Heart left ventricle (tissue), 16 donors: Measurements from ENCODE around the gene RHBDF2. TPM values are rescaled to one million over a fixed set of nuclear protein-coding genes. Genes with fewer than 3 reads are reported as not detected.

Source experiments
- ATAC-seq, 4 donors: fragments of 200-7000 bp; cut with Tn5 transposase; one replicate each; pipeline ENCODE4 v1.9.1; 2020 to 2022; ENCODE audit warnings: moderate library complexity in 4 of 4, mild to moderate bottlenecking in 3 of 4, moderate number of reproducible peaks in 1 of 4
- DNase-seq, 5 donors: peaks; one replicate each; pipeline ENCODE4 v3.0.0-alpha.2; 2020
- H3K27ac ChIP-seq, 12 donors: fragments of 200-600 bp; sonication (generic) in 4 of 12; one replicate each; pipeline versions ENCODE4 v1.5.0 to v1.8.0; 2016 to 2022; ENCODE audit warnings: mild to moderate bottlenecking in 2 of 12
- H3K27me3 ChIP-seq, 9 donors: fragments of 200-600 bp; sonication (generic) in 2 of 9; one replicate each; pipeline versions ENCODE4 v1.5.1 to v1.8.0; 2016 to 2022; ENCODE audit warnings: mild to moderate bottlenecking in 3 of 9
- H3K36me3 ChIP-seq, 9 donors: fragments of 200-600 bp; sonication (generic) in 2 of 9; one replicate each; pipeline versions ENCODE4 v1.5.0 to v1.8.0; 2018 to 2022; ENCODE audit warnings: mild to moderate bottlenecking in 2 of 9
- H3K4me1 ChIP-seq, 12 donors: fragments of 200-600 bp; sonication (generic) in 4 of 12; one replicate each; pipeline versions ENCODE4 v1.5.0 to v1.8.0; 2016 to 2022; ENCODE audit warnings: mild to moderate bottlenecking in 3 of 12
- H3K4me3 ChIP-seq, 12 donors: fragments of 200-600 bp; sonication (generic) in 4 of 12; one replicate each; pipeline versions ENCODE4 v1.5.0 to v1.8.0; 2017 to 2022; ENCODE audit warnings: mild to moderate bottlenecking in 9 of 12, moderate library complexity in 4 of 12
- H3K9me3 ChIP-seq, 12 donors: fragments of 200-600 bp; sonication (generic) in 4 of 12; one replicate each; pipeline versions ENCODE4 v1.5.0 to v1.8.0; 2016 to 2022; ENCODE audit warnings: mild to moderate bottlenecking in 1 of 12
- POLR2A ChIP-seq, 2 donors: fragments of 450-650 bp; IDR thresholded peaks; one replicate each; pipeline ENCODE4 v1.6.1; 2017; ENCODE audit warnings: antibody characterized with exemption in 2 of 2, mild to moderate bottlenecking in 2 of 2, moderate library complexity in 2 of 2
- WGBS, 4 donors: extraction: QIAGEN DNeasy Blood & Tissue Kit in 2 of 4; methylation state at CpG; one replicate each; pipeline versions ENCODE4 v1.1.5 to v1.1.7; 2013 to 2018; 5-methylcytosine and 5-hydroxymethylcytosine counted together
- intact Hi-C, 10 donors: fragments of 100-400 bp; cut with DNase I; formaldehyde crosslinking; loops; one replicate each; pipeline versions ENCODE4 v1.11.1 to v1.14.2; 2022
- polyA plus RNA-seq, 2 donors: library from polyadenylated mRNA; stranded (reverse); fragments of 200-250 nt; gene quantifications; one replicate each; pipeline ENCODE4 v1.2.3, GENCODE V29; 2013
- total RNA-seq, 9 donors: library from RNA; depleted of rRNA in 2 of 9; stranded (reverse); fragments of >200 nt in 2 of 9; fragmentation: NEBNext Ultra II Directional in 3 of 9; extraction: Animal tissue kit (Norgen Biotek cat#: 25700) in 3 of 9; gene quantifications; one replicate each; pipeline versions ENCODE4 v1.1.0 to v1.2.4, GENCODE V29; 2016 to 2023
- TF ChIP-seq, protein P1 (sequence below), 12 donors: fragments of 200-600 bp; sonication (generic) in 4 of 12; IDR thresholded peaks; one replicate each; pipeline versions ENCODE4 v1.5.0 to v1.8.0; 2018 to 2022; ENCODE audit warnings: antibody characterized with exemption in 12 of 12, mild to moderate bottlenecking in 5 of 12
- donor health status: ischemic (EF 13 %, LVEDD 7.1; RV severe dilation, severe dysfunction).
- donor health status: healthy with polysubstance abuse.
- donor health status: DM: no; HTN: yes; CAD: no.
- donor health status: DM: no; HTN: no; CAD: no.
- donor health status: ischemic (EF 25% LVEDD 6.9; RV normal size, moderate dysfunction).
- donor health status: ischemic (EF 25% LVEDD 5.7; RV mildly dilated, moderate dysfunction).
- donor health status: healthy.
- donor health status: DM: yes; HTN: yes; CAD: no.
- donor health status: ischemic (EF 35%, LVEDD 5.7; RV mildly dilated, moderate dysfunction).
- donor health status: nonischemic (EF 11% LVEDD 7.7; RV severe dilation, severe dysfunction).
- donor health status: DM: yes; HTN: yes; CAD: no.
- donor health status: PGD.
- donor health status: ischemic (EF 29% LVEDD 5.4; RV normal size, mild dysfunction).
- donor health status: nonischemic (EF 23%, LVEDD 6.1; RV moderate dilation, normal function).

RHBDF2 gene
- total and polyA plus RNA-seq, 11 donors: 6.3 to 49.4 (median 14.1) TPM

DNA sequence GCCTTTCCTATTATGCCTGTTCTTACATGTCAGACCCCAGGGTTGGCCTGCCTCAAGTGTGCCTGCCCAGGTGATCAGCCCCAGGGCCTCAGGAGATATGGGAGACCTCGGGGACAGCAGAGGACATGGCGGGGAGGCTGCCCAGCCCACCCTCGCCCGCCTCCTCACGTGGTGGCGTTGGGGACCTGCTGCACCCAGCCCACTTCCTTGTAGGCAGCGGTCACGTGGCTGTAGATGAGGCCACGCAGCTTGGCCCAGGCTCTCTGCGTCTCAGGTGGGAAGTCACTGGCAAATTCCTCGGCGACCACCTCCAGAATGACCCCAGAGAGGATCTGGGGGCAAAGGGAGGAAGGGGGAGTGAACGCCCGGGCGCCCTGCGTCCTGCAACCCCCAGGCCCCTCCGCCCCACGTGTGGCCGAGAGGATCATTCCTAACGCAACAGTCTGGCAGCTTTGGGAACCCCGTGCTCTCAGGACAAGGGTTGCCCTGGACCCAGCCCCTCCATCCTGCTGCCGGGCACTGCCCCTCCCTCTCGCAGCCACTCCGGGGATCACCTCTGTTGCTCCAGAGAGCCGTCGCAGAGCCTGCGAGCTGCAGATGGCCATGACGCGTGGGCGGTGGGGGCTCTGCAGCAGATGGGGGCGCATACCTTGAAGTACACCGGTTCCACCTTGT is 29.7 kb upstream of the RHBDF2 start:
- Histone ChIP-seq H3K4me1 (peaks cover 13 to 77% (median 49%) of the 10 kb centered on the region in 12 donors), H3K9me3 (no peaks in the 10 kb centered on the region), H3K36me3 (peaks cover 0 to 10% (median 0%) of the 10 kb centered on the region in 9 donors), H3K4me3 (peak overlapping the region in 2 of 12 donors; percentile 1 to 5), H3K27me3 (peaks cover 0 to 1% (median 0%) of the 10 kb centered on the region in 9 donors), H3K27ac (peak overlapping the region; percentile 89 to 99 (median 95))
- 78 to 85% (median 80%) methylated on average over 20 to 32 of the region's 32 CpGs for WGBS, 4 donors
- ATAC-seq: no peak
- intact Hi-C loops: no loop called here
- TF ChIP-seq, protein P1, sequence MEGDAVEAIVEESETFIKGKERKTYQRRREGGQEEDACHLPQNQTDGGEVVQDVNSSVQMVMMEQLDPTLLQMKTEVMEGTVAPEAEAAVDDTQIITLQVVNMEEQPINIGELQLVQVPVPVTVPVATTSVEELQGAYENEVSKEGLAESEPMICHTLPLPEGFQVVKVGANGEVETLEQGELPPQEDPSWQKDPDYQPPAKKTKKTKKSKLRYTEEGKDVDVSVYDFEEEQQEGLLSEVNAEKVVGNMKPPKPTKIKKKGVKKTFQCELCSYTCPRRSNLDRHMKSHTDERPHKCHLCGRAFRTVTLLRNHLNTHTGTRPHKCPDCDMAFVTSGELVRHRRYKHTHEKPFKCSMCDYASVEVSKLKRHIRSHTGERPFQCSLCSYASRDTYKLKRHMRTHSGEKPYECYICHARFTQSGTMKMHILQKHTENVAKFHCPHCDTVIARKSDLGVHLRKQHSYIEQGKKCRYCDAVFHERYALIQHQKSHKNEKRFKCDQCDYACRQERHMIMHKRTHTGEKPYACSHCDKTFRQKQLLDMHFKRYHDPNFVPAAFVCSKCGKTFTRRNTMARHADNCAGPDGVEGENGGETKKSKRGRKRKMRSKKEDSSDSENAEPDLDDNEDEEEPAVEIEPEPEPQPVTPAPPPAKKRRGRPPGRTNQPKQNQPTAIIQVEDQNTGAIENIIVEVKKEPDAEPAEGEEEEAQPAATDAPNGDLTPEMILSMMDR (IDR thresholded peaks at IDR 0.05): no peak
- no peak for TF ChIP-seq POLR2A (IDR thresholded peaks at IDR 0.05)
- peak in 1 of 5 donors; percentile 22 for DNase-seq

DNA sequence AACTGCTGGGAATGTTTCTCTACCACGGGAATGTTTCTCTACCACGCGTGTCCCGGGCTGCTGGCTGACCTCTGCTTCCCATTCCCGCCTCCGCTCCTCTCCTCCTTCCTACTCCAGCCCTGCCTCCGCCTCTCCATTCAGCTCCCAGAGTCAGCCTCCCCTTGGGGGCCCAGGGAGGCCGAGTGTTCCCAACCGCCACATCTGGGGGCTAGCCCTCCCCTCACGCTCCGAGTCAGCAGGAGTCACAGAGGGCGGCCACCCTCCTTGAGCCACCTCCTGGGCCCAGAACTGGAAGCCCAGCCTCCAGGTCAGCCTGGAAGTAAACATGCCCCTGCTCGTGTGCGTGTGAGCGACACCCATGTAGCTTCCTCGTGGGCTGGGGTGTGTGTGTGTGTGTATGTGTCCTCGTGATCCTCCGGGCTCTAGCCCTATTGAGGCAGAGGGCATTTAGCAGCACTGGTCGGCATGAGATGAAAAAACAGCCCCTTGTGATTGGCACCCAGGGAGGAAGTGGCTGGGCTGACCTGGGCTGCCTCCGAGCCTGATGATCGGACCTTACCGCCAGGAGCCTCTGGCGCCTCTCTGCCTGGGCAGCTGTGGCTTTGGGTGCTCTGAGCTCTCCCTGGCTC is 29.0 kb upstream of the RHBDF2 start:
- Histone ChIP-seq H3K27me3 (no peaks in the 10 kb centered on the region), H3K27ac (peak overlapping the region; percentile 89 to 99 (median 95)), H3K4me1 (peaks cover 13 to 74% (median 47%) of the 10 kb centered on the region in 12 donors), H3K4me3 (peak overlapping the region in 5 of 12 donors; percentile 1 to 7 (median 4)), H3K9me3 (no peaks in the 10 kb centered on the region), H3K36me3 (peaks cover 0 to 10% (median 0%) of the 10 kb centered on the region in 9 donors)
- intact Hi-C loops: no loop called here
- DNase-seq (peak in 1 of 5 donors; percentile 91), ATAC-seq (peak; percentile 33 to 65 (median 62))
- WGBS, 4 donors: 35 to 55% (median 45%) methylated on average over 20 to 23 of the region's 23 CpGs
- TF ChIP-seq, protein P1 (IDR thresholded peaks at IDR 0.05): no peak
- TF ChIP-seq POLR2A (IDR thresholded peaks at IDR 0.05): peak in 1 of 2 donors; percentile 14

DNA sequence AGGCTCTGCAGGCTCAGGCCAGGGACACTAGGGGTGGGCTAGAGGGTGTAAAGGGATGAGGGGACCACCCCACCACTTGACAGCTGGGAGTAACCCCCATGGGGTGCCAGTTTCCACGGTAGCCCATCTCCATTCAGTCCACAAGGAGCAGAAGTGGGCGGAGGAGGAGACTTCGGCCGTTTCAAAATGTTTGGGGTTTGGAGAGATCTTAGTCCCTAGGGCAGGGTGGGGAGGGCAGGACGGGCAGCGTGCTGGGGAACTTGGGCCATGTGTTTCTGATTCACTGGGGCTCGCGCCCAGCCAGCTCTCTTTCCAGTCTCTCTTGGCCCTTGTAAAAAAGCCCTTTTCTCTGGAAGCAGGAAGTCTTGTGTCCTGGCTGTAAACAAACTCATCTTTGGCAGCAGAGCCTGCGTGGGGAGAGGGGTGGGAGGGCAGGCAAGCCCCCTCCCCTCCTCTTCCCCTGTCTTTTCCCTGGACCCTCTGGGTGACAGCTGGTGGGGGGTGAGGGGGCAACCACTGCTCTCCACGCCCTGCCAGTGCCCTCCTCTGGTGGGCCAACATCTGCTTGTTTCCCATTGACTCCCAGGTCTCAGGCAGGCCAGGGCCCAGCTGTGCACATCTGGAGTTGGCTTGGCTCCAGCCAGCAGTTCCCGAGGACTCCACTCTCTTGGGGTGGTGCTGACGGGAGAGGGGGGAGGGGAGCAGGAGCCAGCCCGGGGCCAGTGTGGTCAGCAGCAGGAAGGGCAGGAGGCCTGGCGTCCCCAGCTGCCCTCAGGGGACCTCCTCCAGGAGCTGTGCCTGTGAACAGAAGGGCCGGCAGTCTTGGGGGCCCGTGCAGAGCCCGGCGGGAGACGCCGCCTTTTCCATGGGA is 28.2 kb upstream of the RHBDF2 start:
- H3K36me3 ChIP-seq: peaks cover 0 to 10% (median 0%) of the 10 kb centered on the region in 9 donors
- H3K4me3 ChIP-seq: peak overlapping the region in 3 of 12 donors; percentile 1 to 29 (median 4)
- H3K27ac ChIP-seq: peak overlapping the region; percentile 89 to 99 (median 95)
- ATAC-seq (peak; percentile 76 to 80 (median 78)), DNase-seq (peak; percentile 92 to 95 (median 95))
- intact Hi-C loops: loop anchor here in 2 of 10 donors (10.0 kb wide), 2 partner anchors 95 to 185 kb away; partner anchors contain the start of gene MXRA7 (in 1 of the 2)
- H3K27me3 ChIP-seq: no peaks in the 10 kb centered on the region
- TF ChIP-seq, protein P1 (IDR thresholded peaks at IDR 0.05): peak in 2 of 12 donors; percentile 6 to 8
- no peak for TF ChIP-seq POLR2A (IDR thresholded peaks at IDR 0.05)
- 28 to 51% (median 40%) methylated on average over 14 to 20 of the region's 20 CpGs for WGBS, 4 donors
- H3K4me1 ChIP-seq: peaks cover 16 to 74% (median 55%) of the 10 kb centered on the region in 12 donors
- no peaks in the 10 kb centered on the region for H3K9me3 ChIP-seq
